Caco-2 (cell line): ENCODE data around the gene STK16. TPM values are rescaled to one million over a fixed set of nuclear protein-coding genes. Genes with fewer than 3 reads are reported as not detected.

ENCODE experiments used
- BruUV-seq: library from RNA; stranded (reverse); fragments of 400-500 nt; replicated peaks from 2 replicates; lab custom pipeline; 2021; lab: Mats Ljungman, UMichigan
- CTCF ChIA-PET: fragments of 300-600 bp; sonication (Branson Sonifier 250); formaldehyde crosslinking; loops from one replicate; lab custom pipeline; 2022; ENCODE audit warnings: antibody characterized with exemption; lab: Charles Lee
- POLR2A ChIA-PET: fragments of 300-600 bp; sonication (Branson Sonifier 250); formaldehyde crosslinking; loops from one replicate; lab custom pipeline; 2022; ENCODE audit warnings: antibody characterized with exemption; lab: Charles Lee
- DNase-seq, 2 experiments: peaks; one replicate each; pipeline versions ENCODE4 v3.0.0 to v3.0.0-alpha.2; 2020 to 2022
- H3K27me3 ChIP-seq: replicated peaks from 2 replicates; pipeline ENCODE4 v1.6.0; 2011; ENCODE audit warnings: low read length; ENCODE audit not compliant: control insufficient read depth, insufficient read depth
- H3K36me3 ChIP-seq: 2 replicates; pipeline ENCODE4 v1.5.1; 2011; ENCODE audit warnings: low read length; ENCODE audit not compliant: control insufficient read depth, insufficient read depth
- H3K4me1 ChIP-seq: fragments of 250-450 bp; sonication (Bioruptor Pico); 2 replicates; pipeline ENCODE4 v1.5.1; 2020; ENCODE audit warnings: mild to moderate bottlenecking
- H3K4me3 ChIP-seq: 2 replicates; pipeline ENCODE4 v1.5.1; 2011; ENCODE audit warnings: low read depth, mild to moderate bottlenecking, control low read depth, low read length
- H3K9me3 ChIP-seq: fragments of 250-450 bp; sonication (Bioruptor Pico); 2 replicates; pipeline ENCODE4 v1.5.1; 2020; ENCODE audit warnings: mild to moderate bottlenecking, moderate library complexity
- H3K27ac Mint-ChIP-seq: one replicate; pipeline ENCODE4 v1.8.0; 2022; ENCODE audit warnings: mixed read lengths; ENCODE audit not compliant: unreplicated experiment
- H3K27me3 Mint-ChIP-seq: one replicate; pipeline ENCODE4 v1.8.0; 2022; ENCODE audit warnings: mixed read lengths; ENCODE audit not compliant: insufficient read depth, unreplicated experiment
- H3K36me3 Mint-ChIP-seq: one replicate; pipeline ENCODE4 v1.8.0; 2022; ENCODE audit warnings: mild to moderate bottlenecking, mixed read lengths; ENCODE audit not compliant: insufficient read depth, unreplicated experiment
- H3K4me1 Mint-ChIP-seq: one replicate; pipeline ENCODE4 v1.8.0; 2022; ENCODE audit warnings: low read depth, mixed read lengths; ENCODE audit not compliant: unreplicated experiment
- H3K4me3 Mint-ChIP-seq: one replicate; pipeline ENCODE4 v1.8.0; 2022; ENCODE audit warnings: mild to moderate bottlenecking, moderate library complexity, mixed read lengths; ENCODE audit not compliant: unreplicated experiment
- H3K9me3 Mint-ChIP-seq: one replicate; pipeline ENCODE4 v1.8.0; 2022; ENCODE audit warnings: mixed read lengths; ENCODE audit not compliant: unreplicated experiment
- intact Hi-C: fragments of 100-400 bp; cut with micrococcal nuclease; formaldehyde crosslinking; loops from one replicate; pipeline ENCODE4 v1.10.0; 2022; ENCODE audit not compliant: unreplicated experiment
- total RNA-seq: library from RNA; stranded (reverse); gene quantifications from 2 replicates; pipeline ENCODE4 v1.2.3, GENCODE V29; 2022
- TF ChIP-seq, protein P1 (sequence below), 2 experiments: fragments of 200-600 bp in 1 of 2; IDR thresholded peaks; 1 replicate in 1 of 2; 2 replicates in 1 of 2; pipeline versions ENCODE4 v1.5.1 to v1.8.0; 2011 to 2022; ENCODE audit warnings: antibody characterized with exemption in 1 of 2, control low read depth in 1 of 2, inconsistent platforms in 1 of 2, low read depth in 1 of 2, low read length in 1 of 2, mild to moderate bottlenecking in 1 of 2, moderate library complexity in 1 of 2; ENCODE audit not compliant: insufficient read depth in 1 of 2, severe bottlenecking in 1 of 2, unreplicated experiment in 1 of 2

The STK16 gene
- total RNA-seq, 1 experiment from 2014 or later, result 26.6 TPM

DNA sequence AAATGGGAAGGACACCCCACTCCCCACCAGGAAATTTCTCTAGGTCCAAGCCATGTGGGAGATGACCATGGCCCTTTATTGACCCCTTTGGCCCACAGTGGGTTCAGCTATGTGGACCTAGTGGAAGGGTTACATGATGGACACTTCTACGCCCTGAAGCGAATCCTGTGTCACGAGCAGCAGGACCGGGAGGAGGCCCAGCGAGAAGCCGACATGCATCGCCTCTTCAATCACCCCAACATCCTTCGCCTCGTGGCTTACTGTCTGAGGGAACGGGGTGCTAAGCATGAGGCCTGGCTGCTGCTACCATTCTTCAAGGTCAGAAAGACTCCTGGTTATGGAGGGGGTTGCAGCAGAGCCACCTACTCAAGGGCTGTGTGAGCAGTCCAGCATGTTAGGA, 1.3 kb downstream of the STK16 start:
- CTCF ChIA-PET, result no interaction called here

DNA sequence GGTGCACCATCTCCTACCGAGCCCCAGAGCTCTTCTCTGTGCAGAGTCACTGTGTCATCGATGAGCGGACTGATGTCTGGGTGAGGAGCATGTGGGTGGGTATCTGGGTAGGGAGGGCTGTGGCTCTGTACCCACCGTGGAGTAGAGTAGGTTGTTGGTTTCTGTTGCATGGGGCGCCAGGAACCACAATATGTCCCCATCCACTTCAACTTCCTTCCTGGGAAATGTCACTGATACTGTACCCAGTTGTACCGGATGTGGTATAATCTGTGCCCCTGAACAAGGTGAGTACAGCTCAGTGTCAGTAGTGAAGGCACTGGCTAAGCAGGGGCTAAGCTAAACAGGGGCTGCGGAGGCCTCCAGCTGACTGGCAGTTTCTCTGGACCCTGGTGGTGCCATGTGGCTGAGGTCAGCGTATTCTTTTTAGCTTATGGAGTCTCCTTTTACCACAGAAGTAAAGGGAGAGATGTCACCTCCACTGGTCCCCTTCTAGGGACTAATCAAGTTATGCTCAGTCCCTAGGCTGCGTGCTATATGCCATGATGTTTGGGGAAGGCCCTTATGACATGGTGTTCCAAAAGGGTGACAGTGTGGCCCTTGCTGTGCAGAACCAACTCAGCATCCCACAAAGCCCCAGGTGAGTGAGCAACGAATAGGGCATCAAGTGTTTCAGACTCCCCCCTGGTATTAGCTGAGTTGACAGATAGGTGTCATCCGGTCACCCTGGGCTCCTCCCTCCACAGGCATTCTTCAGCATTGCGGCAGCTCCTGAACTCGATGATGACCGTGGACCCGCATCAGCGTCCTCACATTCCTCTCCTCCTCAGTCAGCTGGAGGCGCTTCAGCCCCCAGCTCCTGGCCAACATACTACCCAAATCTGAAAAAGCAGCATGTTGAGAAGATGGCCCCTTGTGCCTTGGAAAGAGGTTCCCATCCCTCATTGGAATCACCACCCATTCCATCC, 2.7 kb downstream of the STK16 start:
- Histone ChIP-seq H3K36me3 (no peaks in the 10 kb centered on the region; the same call in 1 of the 2 replicates), H3K4me3 (no peak overlapping the region), H3K9me3 (no peaks in the 10 kb centered on the region), H3K4me1 (peaks cover 36% of the 10 kb centered on the region), H3K27me3 (no peaks in the 10 kb centered on the region)
- BruUV-seq, result no TSS peak
- H3K4me3 Mint-ChIP-seq, result peak overlapping the region; percentile 20
- no peaks in the 10 kb centered on the region for H3K27me3 Mint-ChIP-seq
- peaks cover 18% of the 10 kb centered on the region for H3K36me3 Mint-ChIP-seq
- ChIA-PET CTCF (interaction anchor here (1.6 to 2.6 kb wide), 3 partner anchors 30 to 47 kb away, joined by 6 to 25 read pairs (median 25); partner anchors contain the start of gene DNAJB2), POLR2A (interaction anchor here (0.6 to 1.5 kb wide), 4 partner anchors 23 to 140 kb away, joined by 3 to 7 read pairs (median 4); partner anchors contain the start of genes CNPPD1, DNAJB2 and DNPEP)
- TF ChIP-seq, protein P1, sequence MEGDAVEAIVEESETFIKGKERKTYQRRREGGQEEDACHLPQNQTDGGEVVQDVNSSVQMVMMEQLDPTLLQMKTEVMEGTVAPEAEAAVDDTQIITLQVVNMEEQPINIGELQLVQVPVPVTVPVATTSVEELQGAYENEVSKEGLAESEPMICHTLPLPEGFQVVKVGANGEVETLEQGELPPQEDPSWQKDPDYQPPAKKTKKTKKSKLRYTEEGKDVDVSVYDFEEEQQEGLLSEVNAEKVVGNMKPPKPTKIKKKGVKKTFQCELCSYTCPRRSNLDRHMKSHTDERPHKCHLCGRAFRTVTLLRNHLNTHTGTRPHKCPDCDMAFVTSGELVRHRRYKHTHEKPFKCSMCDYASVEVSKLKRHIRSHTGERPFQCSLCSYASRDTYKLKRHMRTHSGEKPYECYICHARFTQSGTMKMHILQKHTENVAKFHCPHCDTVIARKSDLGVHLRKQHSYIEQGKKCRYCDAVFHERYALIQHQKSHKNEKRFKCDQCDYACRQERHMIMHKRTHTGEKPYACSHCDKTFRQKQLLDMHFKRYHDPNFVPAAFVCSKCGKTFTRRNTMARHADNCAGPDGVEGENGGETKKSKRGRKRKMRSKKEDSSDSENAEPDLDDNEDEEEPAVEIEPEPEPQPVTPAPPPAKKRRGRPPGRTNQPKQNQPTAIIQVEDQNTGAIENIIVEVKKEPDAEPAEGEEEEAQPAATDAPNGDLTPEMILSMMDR (IDR thresholded peaks at IDR 0.05; ENCODE audit: insufficient read depth in 1 of 2, low read depth in 1 of 2, low read length in 1 of 2, severe bottlenecking in 1 of 2, unreplicated experiment in 1 of 2), result no peak
- peak overlapping the region; percentile 55 for H3K27ac Mint-ChIP-seq
- H3K4me1 Mint-ChIP-seq, result peaks cover 30% of the 10 kb centered on the region
- intact Hi-C loops, result loop anchor here (2.0 kb wide), 1 partner anchor 47 kb away; no protein-coding TSS in a partner anchor
- H3K9me3 Mint-ChIP-seq, result no peaks in the 10 kb centered on the region
- peak in 1 of 2 experiments; percentile 31 for DNase-seq

More for the DNA sequence above, 1.3 kb downstream of the STK16 start:
- H3K9me3 Mint-ChIP-seq, result no peaks in the 10 kb centered on the region
- Histone ChIP-seq H3K4me3 (no peak overlapping the region), H3K9me3 (no peaks in the 10 kb centered on the region), H3K27me3 (no peaks in the 10 kb centered on the region), H3K4me1 (peaks cover 33% of the 10 kb centered on the region), H3K36me3 (no peaks in the 10 kb centered on the region; the same call in 1 of the 2 replicates)
- POLR2A ChIA-PET, result interaction anchor here (2.2 kb wide), 1 partner anchor 40 kb away, joined by 14 read pairs; the partner anchor contains the start of gene ZFAND2B
- H3K27ac Mint-ChIP-seq, result no peak overlapping the region
- no peak for DNase-seq
- peak overlapping the region; percentile 82 for H3K4me3 Mint-ChIP-seq
- intact Hi-C loops, result no loop called here
- no peaks in the 10 kb centered on the region for H3K27me3 Mint-ChIP-seq
- no TSS peak for BruUV-seq
- TF ChIP-seq, protein P1 (IDR thresholded peaks at IDR 0.05; ENCODE audit: insufficient read depth in 1 of 2, low read depth in 1 of 2, low read length in 1 of 2, severe bottlenecking in 1 of 2, unreplicated experiment in 1 of 2), result no peak
- H3K36me3 Mint-ChIP-seq, result peaks cover 18% of the 10 kb centered on the region
- peaks cover 30% of the 10 kb centered on the region for H3K4me1 Mint-ChIP-seq

DNA sequence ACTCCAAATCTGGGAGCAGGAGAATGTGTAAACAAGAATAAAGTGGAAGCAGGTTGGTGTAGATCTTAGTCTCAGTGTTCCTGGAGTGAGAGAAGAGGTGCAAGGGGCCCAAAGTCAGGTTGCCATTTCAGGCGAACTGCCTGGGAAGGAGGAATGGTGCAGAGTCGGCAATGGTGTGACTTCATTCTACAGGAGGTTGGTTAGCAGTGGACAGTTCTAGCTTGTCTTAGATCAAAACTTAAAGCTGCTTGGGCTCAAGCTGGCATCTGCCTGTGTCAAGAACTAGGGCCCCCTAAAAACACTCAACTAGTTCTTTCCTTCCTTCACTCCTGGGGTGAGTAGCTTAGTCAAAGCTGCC, 3.5 kb downstream of the STK16 start:
- no peak overlapping the region for H3K4me3 ChIP-seq
- ChIA-PET POLR2A (interaction anchor here (0.6 to 1.5 kb wide), 10 partner anchors 18 to 250 kb away, joined by 3 to 12 read pairs (median 6); partner anchors contain the start of genes ABCB6, CNPPD1, DNAJB2 and DNPEP), CTCF (interaction anchor here (0.6 to 2.6 kb wide), 11 partner anchors 9 to 258 kb away, joined by 3 to 25 read pairs (median 4); partner anchors contain the start of gene DNAJB2)
- Mint-ChIP-seq H3K9me3 (no peaks in the 10 kb centered on the region), H3K4me3 (peak overlapping the region; percentile 20), H3K4me1 (peaks cover 30% of the 10 kb centered on the region), H3K27me3 (no peaks in the 10 kb centered on the region), H3K27ac (peak overlapping the region; percentile 55), H3K36me3 (peaks cover 18% of the 10 kb centered on the region)
- no peak for DNase-seq
- TF ChIP-seq, protein P1 (IDR thresholded peaks at IDR 0.05; ENCODE audit: insufficient read depth in 1 of 2, low read depth in 1 of 2, low read length in 1 of 2, severe bottlenecking in 1 of 2, unreplicated experiment in 1 of 2), result no peak
- H3K27me3 ChIP-seq, result no peaks in the 10 kb centered on the region
- H3K9me3 ChIP-seq, result no peaks in the 10 kb centered on the region
- H3K4me1 ChIP-seq, result peaks cover 39% of the 10 kb centered on the region
- intact Hi-C loops, result loop anchor here (1.0 to 2.0 kb wide), 5 partner anchors 20 to 89 kb away; partner anchors contain the start of genes ABCB6, ANKZF1, ATG9A and DNAJB2
- H3K36me3 ChIP-seq, result no peaks in the 10 kb centered on the region; the same call in 1 of the 2 replicates
- no TSS peak for BruUV-seq
